ENCODE results near the gene LIAS.
"Not testable (repeated sequence)": the region's sequence is repeated elsewhere in the genome, so short reads cannot be mapped to it uniquely, and the experiment has no call there.

Gene LIAS

DNA sequence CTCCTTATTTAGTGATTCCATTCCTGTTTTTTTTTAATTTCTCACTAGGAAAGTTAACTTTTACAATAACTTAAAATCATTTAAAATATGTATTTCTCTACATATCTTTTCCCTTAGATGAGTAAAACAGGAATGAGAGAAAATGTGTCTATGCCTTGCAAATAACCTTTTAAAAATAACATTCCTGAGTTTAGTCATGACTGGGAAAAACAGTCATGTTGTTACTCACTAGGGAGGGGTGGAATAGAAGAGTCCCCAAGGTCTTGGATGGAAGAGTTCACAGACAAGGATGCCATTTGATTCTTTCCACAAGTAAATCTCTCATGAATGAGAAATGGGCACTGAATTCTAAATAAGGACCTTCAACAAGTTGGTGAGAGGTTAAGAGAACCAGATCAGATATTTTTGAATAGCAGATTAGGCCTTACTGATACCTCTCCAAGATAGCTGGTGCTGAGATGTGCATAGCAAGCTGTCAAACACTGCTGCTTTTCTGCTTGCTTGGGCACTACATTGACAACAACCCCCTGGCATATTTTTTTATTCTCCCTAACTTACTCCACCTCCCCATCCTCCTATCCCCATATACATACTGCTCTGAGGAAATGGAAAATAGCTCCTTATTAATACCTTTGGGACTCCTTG lies 43.3 kb downstream of the LIAS start:
- no peak for DNase-seq

DNA sequence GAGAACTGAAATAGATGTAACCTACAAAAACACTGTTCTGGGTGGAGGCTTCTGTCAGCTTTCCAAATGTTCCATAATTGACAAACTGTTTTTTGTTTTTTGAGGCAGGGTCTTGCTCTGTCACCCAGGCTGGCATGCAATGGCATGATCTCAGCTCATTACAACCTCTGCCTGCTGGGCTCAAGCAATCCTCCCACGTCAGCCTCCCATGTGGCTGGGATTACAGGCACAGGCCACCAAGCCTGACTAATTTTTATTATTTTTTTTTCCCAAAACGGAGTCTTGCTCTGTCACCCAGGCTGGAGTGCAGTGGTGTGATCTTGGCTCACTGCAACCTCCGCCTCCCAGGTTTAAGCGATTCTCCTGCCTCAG lies 43.8 kb downstream of the LIAS start:
- not testable (repeated sequence) for DNase-seq

- no peak for DNase-seq
These were observed 45.7 kb downstream of the LIAS start for GRCh38 chr4:39504538-39504937.

GRCh38 chr4:39505581-39505980 lies 46.7 kb downstream of the LIAS start:
- DNase-seq, result no peak

DNA sequence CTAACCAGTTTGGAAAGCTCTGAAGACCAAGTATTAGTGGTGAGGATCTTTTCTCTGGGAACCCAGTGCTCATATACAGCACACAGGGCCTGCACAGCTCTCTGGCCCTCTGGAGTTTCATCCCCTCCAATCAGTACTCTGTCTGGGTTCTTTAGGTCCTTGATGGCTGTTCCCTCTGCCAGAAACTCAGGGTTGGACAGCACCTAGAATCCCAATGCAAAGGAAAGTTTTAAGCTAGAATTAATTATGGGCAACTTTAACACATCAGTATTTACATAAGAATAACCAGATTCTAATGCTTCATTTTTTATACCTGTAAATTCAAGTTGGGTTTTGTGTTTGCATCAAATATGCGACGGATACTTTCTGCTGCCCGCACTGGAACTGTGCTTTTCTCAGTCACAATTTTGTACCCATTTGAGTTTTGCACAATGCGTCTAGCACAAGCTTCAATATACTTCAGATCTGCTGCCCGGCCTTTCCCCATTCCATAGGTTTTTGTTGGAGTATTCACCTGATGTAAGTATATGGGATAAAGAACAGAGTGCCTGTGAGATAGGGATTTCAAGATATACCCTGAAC lies 51.6 kb downstream of the LIAS start:
- DNase-seq, result no peak

DNA sequence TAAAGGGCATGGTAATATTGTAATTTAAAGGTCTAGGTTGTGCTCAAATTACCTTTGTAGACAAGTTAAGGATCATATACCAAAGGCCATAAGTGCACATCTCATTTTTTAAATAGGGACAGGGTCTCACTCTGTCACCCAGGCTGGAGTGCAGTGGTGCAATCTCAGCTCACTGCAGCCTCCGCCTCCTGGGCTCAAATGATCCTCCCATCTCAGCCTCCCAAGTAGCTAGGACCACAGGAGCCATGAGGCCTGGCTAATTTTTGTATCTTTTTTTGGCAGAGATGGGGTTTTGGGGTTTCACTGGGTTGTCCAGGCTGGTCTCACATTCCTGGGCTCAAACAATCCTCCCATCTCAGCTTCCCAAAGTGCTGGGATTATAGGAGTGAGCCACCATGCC lies 55.4 kb downstream of the LIAS start:
- DNase-seq, result not testable (repeated sequence)

- no peak for DNase-seq
These were observed 56.1 kb downstream of the LIAS start for GRCh38 chr4:39514888-39515401.

GRCh38 chr4:39515669-39516401 lies 57.0 kb downstream of the LIAS start:
- not testable (repeated sequence) for DNase-seq

GRCh38 chr4:39516407-39516966 lies 57.6 kb downstream of the LIAS start:
- no peak for DNase-seq

GRCh38 chr4:39518484-39518883 lies 59.6 kb downstream of the LIAS start:
- DNase-seq, result no peak

GRCh38 chr4:39521253-39521919 lies 62.5 kb downstream of the LIAS start:
- no peak for DNase-seq

GRCh38 chr4:39522068-39522467 lies 63.2 kb downstream of the LIAS start:
- DNase-seq, result no peak

GRCh38 chr4:39524161-39524957 lies 65.5 kb downstream of the LIAS start:
- DNase-seq, result no peak

- DNase-seq, result no peak
These were observed 67.2 kb downstream of the LIAS start for GRCh38 chr4:39525822-39526690.

- no peak for DNase-seq
These were observed 68.0 kb downstream of the LIAS start for GRCh38 chr4:39526765-39527295.

DNA sequence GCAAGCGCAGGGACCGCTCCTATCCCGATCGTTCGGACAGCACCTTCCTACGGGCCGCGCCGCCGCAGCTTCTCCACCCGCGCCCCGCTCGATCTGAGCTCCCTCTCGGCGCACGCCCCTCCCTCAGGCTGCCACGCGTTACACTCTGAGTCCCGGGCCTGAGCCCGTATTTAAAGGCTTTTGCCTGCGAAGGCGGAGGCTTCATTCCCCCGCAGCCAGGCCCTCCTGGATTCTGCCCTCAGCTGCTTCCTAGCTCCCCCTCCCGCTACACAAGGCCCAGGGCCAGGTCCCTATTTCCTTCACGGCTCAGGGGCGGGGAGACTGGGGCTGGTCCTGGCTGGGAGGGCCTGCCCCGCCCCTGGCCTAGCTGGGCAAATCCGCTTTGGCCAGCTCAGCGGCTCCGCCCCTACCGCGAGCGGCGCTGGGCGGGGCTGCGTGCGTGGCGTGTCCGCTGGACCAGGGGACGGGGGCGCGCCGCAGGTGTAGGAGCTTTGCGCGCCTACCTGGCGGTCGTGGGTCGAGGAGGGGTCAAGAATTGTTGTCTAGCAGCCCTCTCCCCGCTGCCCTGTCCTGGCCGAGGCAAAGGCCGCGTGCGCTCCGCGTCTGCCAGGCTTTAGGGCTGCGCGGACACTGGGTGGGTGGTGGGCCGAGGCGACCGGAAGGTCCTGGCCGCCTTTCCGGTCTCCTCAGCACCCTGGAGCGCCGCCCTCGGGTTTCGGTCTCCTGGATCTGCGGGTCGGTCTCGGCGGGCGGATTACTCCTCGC lies 68.6 kb downstream of the LIAS start, which contains the start of gene UGDH:
Gene UGDH (minus strand): TSS at position 144 of the 765 bp plus-strand sequence. CDS start 5,927 bp downstream, outside the sequence.
- DNase-seq, result peak; percentile 85

- DNase-seq, result no peak
These were observed 69.2 kb downstream of the LIAS start for GRCh38 chr4:39528061-39528465.

Measured in NCI-H2029 treated with DMSO at 0.1 percent for 48 hours (cell line).